ENCODE results near the gene GLB1L. TPM values are rescaled to one million over a fixed set of nuclear protein-coding genes. Genes with fewer than 3 reads are reported as not detected.

The GLB1L gene
- total RNA-seq, 1 donor from 2014 or later = 22.8 TPM

- peaks cover 0 to 14% of the 10 kb centered on the region in 2 donors for H3K36me3 ChIP-seq
- no peaks in the 10 kb centered on the region for H3K27me3 ChIP-seq
- DNase-seq (ENCODE audit: extremely low spot score in 2 of 2) = no peak
- H3K9me3 ChIP-seq = no peaks in the 10 kb centered on the region
- intact Hi-C loops (cut with DNase I) = no loop called here
- peaks cover 66% of the 10 kb centered on the region for H3K4me1 ChIP-seq
- peak within 1 kb of the TSS; percentile 81 for H3K27ac ChIP-seq
- H3K4me3 ChIP-seq = peak within 1 kb of the TSS; percentile 69 to 82
- TF ChIP-seq CTCF (IDR thresholded peaks at IDR 0.05) (no peak), POLR2AphosphoS5 (IDR thresholded peaks at IDR 0.05; ENCODE audit: insufficient read depth in 1 of 2, low read depth in 1 of 2) (no peak), POLR2A (IDR thresholded peaks at IDR 0.05) (no peak)
Observed at GRCh38 chr2:219252900-219253752, 7.9 kb upstream of the GLB1L start, which contains the start of gene TUBA4B. TSS of gene TUBA4B (plus strand) at chr2:219253243. CDS start at chr2:219253408, 165 bp downstream.

GRCh38 chr2:219252570-219252899, 7.3 kb upstream of the GLB1L start:
- Histone ChIP-seq H3K4me3 (peak overlapping the region; percentile 69 to 82), H3K27ac (peak overlapping the region; percentile 81), H3K36me3 (peaks cover 0 to 14% of the 10 kb centered on the region in 2 donors), H3K27me3 (no peaks in the 10 kb centered on the region), H3K9me3 (no peaks in the 10 kb centered on the region), H3K4me1 (peaks cover 71% of the 10 kb centered on the region)
- intact Hi-C loops (cut with DNase I) = no loop called here
- TF ChIP-seq POLR2A (IDR thresholded peaks at IDR 0.05) = no peak
- TF ChIP-seq CTCF (IDR thresholded peaks at IDR 0.05) = no peak
- TF ChIP-seq POLR2AphosphoS5 (IDR thresholded peaks at IDR 0.05; ENCODE audit: insufficient read depth in 1 of 2, low read depth in 1 of 2) = no peak
- DNase-seq (ENCODE audit: extremely low spot score in 2 of 2) = no peak

GRCh38 chr2:219252084-219252483, 6.8 kb upstream of the GLB1L start:
- peak overlapping the region; percentile 81 for H3K27ac ChIP-seq

GRCh38 chr2:219251656-219252055, 6.4 kb upstream of the GLB1L start:
- Histone ChIP-seq H3K4me3 (peak overlapping the region in 1 of 2 donors; percentile 69), H3K27ac (peak overlapping the region; percentile 81), H3K9me3 (no peaks in the 10 kb centered on the region), H3K4me1 (peaks cover 79% of the 10 kb centered on the region), H3K36me3 (peaks cover 0 to 14% of the 10 kb centered on the region in 2 donors), H3K27me3 (no peaks in the 10 kb centered on the region)
- intact Hi-C loops (cut with DNase I) = no loop called here
- DNase-seq (ENCODE audit: extremely low spot score in 2 of 2) = no peak
- TF ChIP-seq POLR2AphosphoS5 (IDR thresholded peaks at IDR 0.05; ENCODE audit: insufficient read depth in 1 of 2, low read depth in 1 of 2) (no peak), POLR2A (IDR thresholded peaks at IDR 0.05) (no peak), CTCF (IDR thresholded peaks at IDR 0.05) (no peak)

More at GRCh38 chr2:219252084-219252483, 6.8 kb upstream of the GLB1L start:
- Histone ChIP-seq H3K27me3 (no peaks in the 10 kb centered on the region), H3K4me1 (peaks cover 75% of the 10 kb centered on the region), H3K4me3 (peak overlapping the region; percentile 69 to 82), H3K36me3 (peaks cover 0 to 14% of the 10 kb centered on the region in 2 donors), H3K9me3 (no peaks in the 10 kb centered on the region)
- no peak for TF ChIP-seq POLR2AphosphoS5 (IDR thresholded peaks at IDR 0.05; ENCODE audit: insufficient read depth in 1 of 2, low read depth in 1 of 2)
- TF ChIP-seq POLR2A (IDR thresholded peaks at IDR 0.05) = no peak
- no peak for TF ChIP-seq CTCF (IDR thresholded peaks at IDR 0.05)
- intact Hi-C loops (cut with DNase I) = no loop called here
- no peak for DNase-seq (ENCODE audit: extremely low spot score in 2 of 2)

Data from vagina (tissue), 2 donors.